Neural cell (in vitro differentiated cells): ENCODE results near the gene RLF. TPM values are rescaled to one million over a fixed set of nuclear protein-coding genes. Genes with fewer than 3 reads are reported as not detected.

ENCODE experiments used
- H2AFZ ChIP-seq: fragments of 200-600, 300-800 bp; sonication (generic), shearing (Covaris generic); 2 replicates; pipeline ENCODE4 v1.6.0; 2014; ENCODE audit warnings: low read depth, mild to moderate bottlenecking, antibody characterized with exemption, low read length, moderate library complexity
- H3F3A ChIP-seq: fragments of 200-600 bp; shearing (Covaris generic); 2 replicates; pipeline ENCODE4 v1.6.1; 2016; ENCODE audit warnings: mild to moderate bottlenecking, moderate library complexity, mixed read lengths, antibody characterized with exemption, low read length; ENCODE audit not compliant: insufficient read depth, poor library complexity, severe bottlenecking
- H3K27ac ChIP-seq: fragments of 200-600, 300-800 bp; sonication (generic), shearing (Covaris generic); 2 replicates; pipeline ENCODE4 v1.5.1; 2014; ENCODE audit warnings: mild to moderate bottlenecking, low read length, moderate library complexity
- H3K27me3 ChIP-seq: fragments of 300-800, 200-600 bp; sonication (generic), shearing (Covaris generic); 2 replicates; pipeline ENCODE4 v1.6.0; 2014; ENCODE audit warnings: mild to moderate bottlenecking, low read depth, low read length, moderate library complexity; ENCODE audit not compliant: insufficient read depth
- H3K36me3 ChIP-seq: fragments of 300-800, 200-600 bp; sonication (generic), shearing (Covaris generic); 2 replicates; pipeline ENCODE4 v1.5.1; 2014; ENCODE audit warnings: mild to moderate bottlenecking, antibody characterized with exemption, low read length, moderate library complexity; ENCODE audit not compliant: insufficient read depth
- H3K4me2 ChIP-seq: fragments of 300-800, 200-600 bp; sonication (generic), shearing (Covaris generic); 2 replicates; pipeline ENCODE4 v1.6.0; 2014; ENCODE audit warnings: mild to moderate bottlenecking, low read length
- H3K4me3 ChIP-seq: fragments of 300-800, 200-600 bp; sonication (generic), shearing (Covaris generic); 2 replicates; pipeline ENCODE4 v1.5.1; 2014; ENCODE audit warnings: mild to moderate bottlenecking, low read length, moderate library complexity
- H3K79me2 ChIP-seq: fragments of 200-600 bp; shearing (Covaris generic); replicated peaks from 2 replicates; pipeline ENCODE4 v1.6.0; 2014; ENCODE audit warnings: mild to moderate bottlenecking, low read length, moderate library complexity; ENCODE audit not compliant: insufficient read depth
- H3K9ac ChIP-seq: fragments of 300-800, 200-600 bp; sonication (generic), shearing (Covaris generic); 2 replicates; pipeline ENCODE4 v1.6.1; 2016; ENCODE audit warnings: mild to moderate bottlenecking, low read length, mixed read lengths
- H3K9me2 ChIP-seq: fragments of 200-600 bp; shearing (Covaris generic); 2 replicates; pipeline ENCODE4 v1.6.1; 2016; ENCODE audit warnings: mild to moderate bottlenecking, low read length, mixed read lengths; ENCODE audit not compliant: insufficient read depth
- H3K9me3 ChIP-seq: fragments of 200-600, 300-800 bp; sonication (generic), shearing (Covaris generic); 2 replicates; pipeline ENCODE4 v1.6.1; 2016; ENCODE audit warnings: mild to moderate bottlenecking, mixed run types, low read length, moderate library complexity, mixed read lengths
- H4K20me1 ChIP-seq: fragments of 200-600 bp; shearing (Covaris generic); 2 replicates; pipeline ENCODE4 v1.6.1; 2016; ENCODE audit warnings: mild to moderate bottlenecking, mixed run types; ENCODE audit not compliant: insufficient read depth
- EP300 ChIP-seq: fragments of 450-650 bp; conservative IDR thresholded peaks from 2 replicates; pipeline ENCODE4 v1.6.1; 2014; ENCODE audit warnings: antibody characterized with exemption, mild to moderate bottlenecking, moderate library complexity; ENCODE audit not compliant: poor library complexity, severe bottlenecking
- EZH2 ChIP-seq: fragments of 200-600, 300-800 bp; shearing (Covaris generic), sonication (generic); IDR thresholded peaks from 2 replicates; pipeline ENCODE4 v1.6.1; 2014; ENCODE audit warnings: antibody characterized with exemption, low read length, borderline replicate concordance, mild to moderate bottlenecking; ENCODE audit not compliant: insufficient read depth, poor library complexity, severe bottlenecking
- MXI1 ChIP-seq: fragments of 450-650 bp; conservative IDR thresholded peaks from 2 replicates; pipeline ENCODE4 v1.6.1; 2014; ENCODE audit warnings: antibody characterized with exemption, mild to moderate bottlenecking; ENCODE audit not compliant: poor library complexity, severe bottlenecking
- POLR2AphosphoS5 ChIP-seq: IDR thresholded peaks from 2 replicates; pipeline ENCODE4 v1.6.1; 2012
- RAD21 ChIP-seq: fragments of 450-650 bp; conservative IDR thresholded peaks from 2 replicates; pipeline ENCODE4 v1.6.1; 2014; ENCODE audit warnings: antibody characterized with exemption, mild to moderate bottlenecking, moderate library complexity
- REST ChIP-seq: IDR thresholded peaks from 2 replicates; pipeline ENCODE4 v1.6.1; 2012; ENCODE audit warnings: borderline replicate concordance
- SMC3 ChIP-seq: fragments of 450-650 bp; conservative IDR thresholded peaks from 2 replicates; pipeline ENCODE4 v1.6.1; 2014; ENCODE audit warnings: antibody characterized with exemption, mild to moderate bottlenecking, moderate library complexity; ENCODE audit not compliant: poor library complexity
- TAF1 ChIP-seq: IDR thresholded peaks from 2 replicates; pipeline ENCODE4 v1.6.1; 2012; ENCODE audit warnings: low read depth
- polyA plus RNA-seq: library from polyadenylated mRNA; depleted of rRNA; stranded (reverse); fragments of >200 nt; gene quantifications from 2 replicates; pipeline ENCODE4 v1.2.3, GENCODE V29; 2014
- TF ChIP-seq, protein P1 (sequence below): fragments of 450-650 bp; IDR thresholded peaks from 2 replicates; pipeline ENCODE4 v1.5.1; 2014; ENCODE audit warnings: antibody characterized with exemption, mild to moderate bottlenecking, moderate library complexity; ENCODE audit not compliant: poor library complexity, severe bottlenecking

The RLF gene
- polyA plus RNA-seq, 1 donor from 2014 or later = 23.4 TPM

- H3K36me3 ChIP-seq = peaks cover 5% of the 10 kb centered on the region
- no peaks in the 10 kb centered on the region for H3K9me2 ChIP-seq
- H3K4me3 ChIP-seq = no peak overlapping the region
- no peaks in the 10 kb centered on the region for H3K79me2 ChIP-seq
- no peak overlapping the region for H3K9ac ChIP-seq
- no peaks in the 10 kb centered on the region for H3K27me3 ChIP-seq
- no peaks in the 10 kb centered on the region for H3F3A ChIP-seq
- no peaks in the 10 kb centered on the region for H4K20me1 ChIP-seq
- no peak overlapping the region for H3K4me2 ChIP-seq
- H3K9me3 ChIP-seq = no peaks in the 10 kb centered on the region
- TF ChIP-seq RAD21 = no peak
- TF ChIP-seq EP300 = no peak
- no peak for TF ChIP-seq TAF1
- no peak for TF ChIP-seq REST
- TF ChIP-seq POLR2AphosphoS5 = no peak
- no peak for TF ChIP-seq SMC3
- TF ChIP-seq, protein P1, sequence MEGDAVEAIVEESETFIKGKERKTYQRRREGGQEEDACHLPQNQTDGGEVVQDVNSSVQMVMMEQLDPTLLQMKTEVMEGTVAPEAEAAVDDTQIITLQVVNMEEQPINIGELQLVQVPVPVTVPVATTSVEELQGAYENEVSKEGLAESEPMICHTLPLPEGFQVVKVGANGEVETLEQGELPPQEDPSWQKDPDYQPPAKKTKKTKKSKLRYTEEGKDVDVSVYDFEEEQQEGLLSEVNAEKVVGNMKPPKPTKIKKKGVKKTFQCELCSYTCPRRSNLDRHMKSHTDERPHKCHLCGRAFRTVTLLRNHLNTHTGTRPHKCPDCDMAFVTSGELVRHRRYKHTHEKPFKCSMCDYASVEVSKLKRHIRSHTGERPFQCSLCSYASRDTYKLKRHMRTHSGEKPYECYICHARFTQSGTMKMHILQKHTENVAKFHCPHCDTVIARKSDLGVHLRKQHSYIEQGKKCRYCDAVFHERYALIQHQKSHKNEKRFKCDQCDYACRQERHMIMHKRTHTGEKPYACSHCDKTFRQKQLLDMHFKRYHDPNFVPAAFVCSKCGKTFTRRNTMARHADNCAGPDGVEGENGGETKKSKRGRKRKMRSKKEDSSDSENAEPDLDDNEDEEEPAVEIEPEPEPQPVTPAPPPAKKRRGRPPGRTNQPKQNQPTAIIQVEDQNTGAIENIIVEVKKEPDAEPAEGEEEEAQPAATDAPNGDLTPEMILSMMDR = no peak
- TF ChIP-seq MXI1 = no peak
- no peak for TF ChIP-seq EZH2
- H2AFZ ChIP-seq = no peak overlapping the region
- H3K27ac ChIP-seq = no peak overlapping the region
These were observed 112.5 kb downstream of the RLF start for GRCh38 chr1:40273547-40274166.

DNA sequence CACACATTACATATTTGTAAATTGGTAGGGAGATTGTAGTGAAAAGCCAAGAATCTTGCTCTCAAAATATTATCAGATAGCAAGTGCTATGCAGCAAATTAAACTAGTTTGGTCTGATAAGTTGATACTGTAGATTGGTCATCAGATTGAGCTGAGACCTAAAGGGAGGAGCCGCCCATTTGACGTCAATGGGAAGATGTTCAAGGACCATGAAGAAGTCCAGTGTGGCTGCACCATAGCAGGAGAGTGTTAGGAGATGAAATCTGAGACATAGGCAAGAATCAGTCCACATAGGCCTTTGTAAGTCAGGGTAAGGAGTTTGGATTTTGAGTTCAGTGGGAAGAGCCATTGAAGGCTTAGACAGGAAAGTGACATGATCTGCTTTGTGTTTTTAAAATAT, 113.1 kb downstream of the RLF start:
- no peaks in the 10 kb centered on the region for H3K27me3 ChIP-seq
- H2AFZ ChIP-seq = no peak overlapping the region
- H3K9me2 ChIP-seq = no peaks in the 10 kb centered on the region
- no peak overlapping the region for H3K9ac ChIP-seq
- H3K9me3 ChIP-seq = no peaks in the 10 kb centered on the region
- no peak overlapping the region for H3K4me3 ChIP-seq
- H3K4me2 ChIP-seq = no peak overlapping the region
- no peak overlapping the region for H3K27ac ChIP-seq
- H3F3A ChIP-seq = no peaks in the 10 kb centered on the region
- H3K36me3 ChIP-seq = peaks cover 5% of the 10 kb centered on the region
- no peak for TF ChIP-seq POLR2AphosphoS5
- no peak for TF ChIP-seq RAD21
- TF ChIP-seq TAF1 = no peak
- TF ChIP-seq REST = no peak
- TF ChIP-seq, protein P1 = no peak
- no peak for TF ChIP-seq MXI1
- TF ChIP-seq EP300 = no peak
- no peak for TF ChIP-seq EZH2
- TF ChIP-seq SMC3 = no peak
- no peaks in the 10 kb centered on the region for H4K20me1 ChIP-seq
- no peaks in the 10 kb centered on the region for H3K79me2 ChIP-seq
